Measurements from ENCODE around the gene CBX1. TPM values are rescaled to one million over a fixed set of nuclear protein-coding genes. Genes with fewer than 3 reads are reported as not detected.

The CBX1 gene
- total and polyA plus RNA-seq, 2 experiments from 2014 or later = 127 to 223 TPM

DNA sequence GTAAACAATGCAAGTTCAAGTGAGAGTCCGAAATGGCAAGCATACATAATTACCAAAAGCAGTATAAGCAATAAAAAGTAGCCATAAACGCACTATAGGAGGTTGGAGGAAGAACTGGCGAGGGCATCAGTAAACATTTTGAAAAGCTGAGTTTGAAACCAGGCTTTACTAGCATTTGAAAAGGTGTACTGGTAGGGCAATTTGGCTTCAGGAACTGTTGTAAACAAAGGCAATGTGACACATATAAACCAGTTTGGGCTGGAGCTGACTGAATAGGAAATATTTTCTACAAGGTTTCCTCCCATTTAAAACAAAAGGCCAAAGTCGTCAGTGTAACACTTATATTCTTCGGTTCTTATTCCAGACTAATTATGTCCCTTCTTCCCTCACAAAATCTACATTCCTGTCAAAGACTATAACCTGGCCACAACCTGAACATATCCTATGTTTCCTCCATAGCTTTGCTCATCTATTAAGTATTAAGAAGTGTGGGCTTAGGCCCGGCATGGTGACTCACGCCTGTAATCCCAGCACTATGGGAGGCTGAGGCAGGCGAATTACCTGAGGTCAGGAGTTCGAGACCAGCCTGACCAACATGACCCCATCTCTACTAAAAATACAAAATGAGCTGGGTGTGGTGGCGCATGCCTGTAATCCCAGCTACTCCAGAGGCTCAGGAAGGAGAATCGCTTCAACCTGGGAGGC lies 7.8 kb downstream of the CBX1 start:
- no peaks in the 10 kb centered on the region for H3K27me3 ChIP-seq (ENCODE audit: insufficient read depth)
- H3K27ac ChIP-seq (ENCODE audit: low read depth) = peak overlapping the region; percentile 19; the same call in 1 of the 2 replicates
- no peak overlapping the region for H3K4me2 ChIP-seq
- H3K36me3 Mint-ChIP-seq (ENCODE audit: low read depth) = peaks cover 19% of the 10 kb centered on the region
- peaks cover 64% of the 10 kb centered on the region for H4K20me1 ChIP-seq (replicated peaks; ENCODE audit: insufficient read depth)
- H2AFZ ChIP-seq = no peak overlapping the region
- peaks cover 98% of the 10 kb centered on the region for H3K79me2 ChIP-seq (replicated peaks; ENCODE audit: insufficient read depth)
- H3K4me3 Mint-ChIP-seq = no peak overlapping the region
- no peak for DNase-seq (ENCODE audit: low spot score)
- ATAC-seq = no peak
- no peaks in the 10 kb centered on the region for H3K9me3 Mint-ChIP-seq
- H3K9me2 ChIP-seq (ENCODE audit: insufficient read depth) = no peaks in the 10 kb centered on the region
- no peak overlapping the region for H3K4me3 ChIP-seq
- H3K27me3 Mint-ChIP-seq (ENCODE audit: insufficient read depth, low read depth, poor library complexity) = peaks cover 2% of the 10 kb centered on the region
- no peaks in the 10 kb centered on the region; the same call in 1 of the 2 replicates for H3K36me3 ChIP-seq (ENCODE audit: insufficient read depth)
- no peak for TF ChIP-seq NANOG (IDR thresholded peaks at IDR 0.05; ENCODE audit: borderline replicate concordance)
- TF ChIP-seq REST (IDR thresholded peaks at IDR 0.05; ENCODE audit: unreplicated experiment) = no peak
- TF ChIP-seq POLR2AphosphoS5 (IDR thresholded peaks at IDR 0.05; ENCODE audit: low read depth) = no peak
- no peak for TF ChIP-seq CREB1 (CRISPR knock-in tag; IDR thresholded peaks at IDR 0.05; ENCODE audit: low read depth)
- TF ChIP-seq, protein P1, sequence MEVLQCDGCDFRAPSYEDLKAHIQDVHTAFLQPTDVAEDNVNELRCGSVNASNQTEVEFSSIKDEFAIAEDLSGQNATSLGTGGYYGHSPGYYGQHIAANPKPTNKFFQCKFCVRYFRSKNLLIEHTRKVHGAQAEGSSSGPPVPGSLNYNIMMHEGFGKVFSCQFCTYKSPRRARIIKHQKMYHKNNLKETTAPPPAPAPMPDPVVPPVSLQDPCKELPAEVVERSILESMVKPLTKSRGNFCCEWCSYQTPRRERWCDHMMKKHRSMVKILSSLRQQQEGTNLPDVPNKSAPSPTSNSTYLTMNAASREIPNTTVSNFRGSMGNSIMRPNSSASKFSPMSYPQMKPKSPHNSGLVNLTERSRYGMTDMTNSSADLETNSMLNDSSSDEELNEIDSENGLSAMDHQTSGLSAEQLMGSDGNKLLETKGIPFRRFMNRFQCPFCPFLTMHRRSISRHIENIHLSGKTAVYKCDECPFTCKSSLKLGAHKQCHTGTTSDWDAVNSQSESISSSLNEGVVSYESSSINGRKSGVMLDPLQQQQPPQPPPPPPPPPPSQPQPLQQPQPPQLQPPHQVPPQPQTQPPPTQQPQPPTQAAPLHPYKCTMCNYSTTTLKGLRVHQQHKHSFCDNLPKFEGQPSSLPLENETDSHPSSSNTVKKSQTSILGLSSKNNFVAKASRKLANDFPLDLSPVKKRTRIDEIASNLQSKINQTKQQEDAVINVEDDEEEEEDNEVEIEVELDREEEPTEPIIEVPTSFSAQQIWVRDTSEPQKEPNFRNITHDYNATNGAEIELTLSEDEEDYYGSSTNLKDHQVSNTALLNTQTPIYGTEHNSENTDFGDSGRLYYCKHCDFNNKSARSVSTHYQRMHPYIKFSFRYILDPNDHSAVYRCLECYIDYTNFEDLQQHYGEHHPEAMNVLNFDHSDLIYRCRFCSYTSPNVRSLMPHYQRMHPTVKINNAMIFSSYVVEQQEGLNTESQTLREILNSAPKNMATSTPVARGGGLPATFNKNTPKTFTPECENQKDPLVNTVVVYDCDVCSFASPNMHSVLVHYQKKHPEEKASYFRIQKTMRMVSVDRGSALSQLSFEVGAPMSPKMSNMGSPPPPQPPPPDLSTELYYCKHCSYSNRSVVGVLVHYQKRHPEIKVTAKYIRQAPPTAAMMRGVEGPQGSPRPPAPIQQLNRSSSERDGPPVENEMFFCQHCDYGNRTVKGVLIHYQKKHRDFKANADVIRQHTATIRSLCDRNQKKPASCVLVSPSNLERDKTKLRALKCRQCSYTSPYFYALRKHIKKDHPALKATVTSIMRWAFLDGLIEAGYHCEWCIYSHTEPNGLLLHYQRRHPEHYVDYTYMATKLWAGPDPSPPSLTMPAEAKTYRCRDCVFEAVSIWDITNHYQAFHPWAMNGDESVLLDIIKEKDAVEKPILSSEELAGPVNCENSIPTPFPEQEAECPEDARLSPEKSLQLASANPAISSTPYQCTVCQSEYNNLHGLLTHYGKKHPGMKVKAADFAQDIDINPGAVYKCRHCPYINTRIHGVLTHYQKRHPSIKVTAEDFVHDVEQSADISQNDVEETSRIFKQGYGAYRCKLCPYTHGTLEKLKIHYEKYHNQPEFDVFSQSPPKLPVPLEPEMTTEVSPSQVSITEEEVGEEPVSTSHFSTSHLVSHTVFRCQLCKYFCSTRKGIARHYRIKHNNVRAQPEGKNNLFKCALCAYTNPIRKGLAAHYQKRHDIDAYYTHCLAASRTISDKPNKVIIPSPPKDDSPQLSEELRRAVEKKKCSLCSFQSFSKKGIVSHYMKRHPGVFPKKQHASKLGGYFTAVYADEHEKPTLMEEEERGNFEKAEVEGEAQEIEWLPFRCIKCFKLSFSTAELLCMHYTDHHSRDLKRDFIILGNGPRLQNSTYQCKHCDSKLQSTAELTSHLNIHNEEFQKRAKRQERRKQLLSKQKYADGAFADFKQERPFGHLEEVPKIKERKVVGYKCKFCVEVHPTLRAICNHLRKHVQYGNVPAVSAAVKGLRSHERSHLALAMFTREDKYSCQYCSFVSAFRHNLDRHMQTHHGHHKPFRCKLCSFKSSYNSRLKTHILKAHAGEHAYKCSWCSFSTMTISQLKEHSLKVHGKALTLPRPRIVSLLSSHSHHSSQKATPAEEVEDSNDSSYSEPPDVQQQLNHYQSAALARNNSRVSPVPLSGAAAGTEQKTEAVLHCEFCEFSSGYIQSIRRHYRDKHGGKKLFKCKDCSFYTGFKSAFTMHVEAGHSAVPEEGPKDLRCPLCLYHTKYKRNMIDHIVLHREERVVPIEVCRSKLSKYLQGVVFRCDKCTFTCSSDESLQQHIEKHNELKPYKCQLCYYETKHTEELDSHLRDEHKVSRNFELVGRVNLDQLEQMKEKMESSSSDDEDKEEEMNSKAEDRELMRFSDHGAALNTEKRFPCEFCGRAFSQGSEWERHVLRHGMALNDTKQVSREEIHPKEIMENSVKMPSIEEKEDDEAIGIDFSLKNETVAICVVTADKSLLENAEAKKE (CRISPR knock-in tag; IDR thresholded peaks at IDR 0.05) = no peak
- TF ChIP-seq, protein P2, sequence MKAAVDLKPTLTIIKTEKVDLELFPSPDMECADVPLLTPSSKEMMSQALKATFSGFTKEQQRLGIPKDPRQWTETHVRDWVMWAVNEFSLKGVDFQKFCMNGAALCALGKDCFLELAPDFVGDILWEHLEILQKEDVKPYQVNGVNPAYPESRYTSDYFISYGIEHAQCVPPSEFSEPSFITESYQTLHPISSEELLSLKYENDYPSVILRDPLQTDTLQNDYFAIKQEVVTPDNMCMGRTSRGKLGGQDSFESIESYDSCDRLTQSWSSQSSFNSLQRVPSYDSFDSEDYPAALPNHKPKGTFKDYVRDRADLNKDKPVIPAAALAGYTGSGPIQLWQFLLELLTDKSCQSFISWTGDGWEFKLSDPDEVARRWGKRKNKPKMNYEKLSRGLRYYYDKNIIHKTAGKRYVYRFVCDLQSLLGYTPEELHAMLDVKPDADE (IDR thresholded peaks at IDR 0.05) = no peak
- TF ChIP-seq, protein P3, sequence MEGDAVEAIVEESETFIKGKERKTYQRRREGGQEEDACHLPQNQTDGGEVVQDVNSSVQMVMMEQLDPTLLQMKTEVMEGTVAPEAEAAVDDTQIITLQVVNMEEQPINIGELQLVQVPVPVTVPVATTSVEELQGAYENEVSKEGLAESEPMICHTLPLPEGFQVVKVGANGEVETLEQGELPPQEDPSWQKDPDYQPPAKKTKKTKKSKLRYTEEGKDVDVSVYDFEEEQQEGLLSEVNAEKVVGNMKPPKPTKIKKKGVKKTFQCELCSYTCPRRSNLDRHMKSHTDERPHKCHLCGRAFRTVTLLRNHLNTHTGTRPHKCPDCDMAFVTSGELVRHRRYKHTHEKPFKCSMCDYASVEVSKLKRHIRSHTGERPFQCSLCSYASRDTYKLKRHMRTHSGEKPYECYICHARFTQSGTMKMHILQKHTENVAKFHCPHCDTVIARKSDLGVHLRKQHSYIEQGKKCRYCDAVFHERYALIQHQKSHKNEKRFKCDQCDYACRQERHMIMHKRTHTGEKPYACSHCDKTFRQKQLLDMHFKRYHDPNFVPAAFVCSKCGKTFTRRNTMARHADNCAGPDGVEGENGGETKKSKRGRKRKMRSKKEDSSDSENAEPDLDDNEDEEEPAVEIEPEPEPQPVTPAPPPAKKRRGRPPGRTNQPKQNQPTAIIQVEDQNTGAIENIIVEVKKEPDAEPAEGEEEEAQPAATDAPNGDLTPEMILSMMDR (conservative IDR thresholded peaks at IDR 0.05; ENCODE audit: low read depth in 2 of 2) = no peak
- no peak for TF ChIP-seq ZNF331 (CRISPR knock-in tag; IDR thresholded peaks at IDR 0.05; ENCODE audit: low read depth)
- no peak for TF ChIP-seq ZNF114 (CRISPR knock-in tag; IDR thresholded peaks at IDR 0.05)
- no peak for TF ChIP-seq JUNB (IDR thresholded peaks at IDR 0.05; ENCODE audit: unreplicated experiment)
- TF ChIP-seq EZH2phosphoT487 (IDR thresholded peaks at IDR 0.05; ENCODE audit: unreplicated experiment) = no peak
- no peak for TF ChIP-seq EZH2 (IDR thresholded peaks at IDR 0.05; ENCODE audit: low read depth, unreplicated experiment)
- TF ChIP-seq STAT1 (IDR thresholded peaks at IDR 0.05; ENCODE audit: unreplicated experiment) = no peak
- no peak overlapping the region; the same call in 1 of the 2 replicates for H3K27ac Mint-ChIP-seq
- no peaks in the 10 kb centered on the region; the same call in 1 of the 3 replicates for H3K4me1 Mint-ChIP-seq
- H3F3A ChIP-seq (replicated peaks; ENCODE audit: low read depth) = 0 out of 2 replicates have a peak, but pooled peaks cover 6% of the 10 kb centered on the region
- no peaks in the 10 kb centered on the region for H3K4me1 ChIP-seq (ENCODE audit: insufficient read depth)

All from GM23338 (cell line).